A204.1 (cell line): ENCODE results near the gene IGSF9B.

Experiments
- FAIRE-seq: peaks from 2 replicates; lab custom pipeline; 2012; peaks lifted over from hg19 to GRCh38; lab: Jason Lieb, UNC

Gene IGSF9B

DNA sequence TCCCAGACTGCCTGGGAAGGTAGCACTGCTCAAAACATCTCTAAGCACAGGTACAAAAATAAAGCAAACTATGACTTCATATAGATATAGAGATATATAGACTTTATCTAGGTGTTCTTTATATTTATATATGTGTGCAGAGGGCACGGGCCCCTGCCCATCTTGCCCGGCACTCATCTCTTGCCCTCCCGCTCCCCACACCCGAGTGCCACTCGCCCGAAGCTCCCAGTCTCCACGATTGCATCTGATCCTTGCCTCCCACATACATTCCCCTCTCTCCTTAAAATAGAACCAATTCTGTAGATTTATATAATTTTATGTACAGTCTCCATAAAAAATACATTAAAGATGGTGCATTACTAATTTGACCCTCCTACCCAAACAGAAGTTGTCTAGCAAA is 55.5 kb downstream of the IGSF9B start:
- FAIRE-seq = no peak

DNA sequence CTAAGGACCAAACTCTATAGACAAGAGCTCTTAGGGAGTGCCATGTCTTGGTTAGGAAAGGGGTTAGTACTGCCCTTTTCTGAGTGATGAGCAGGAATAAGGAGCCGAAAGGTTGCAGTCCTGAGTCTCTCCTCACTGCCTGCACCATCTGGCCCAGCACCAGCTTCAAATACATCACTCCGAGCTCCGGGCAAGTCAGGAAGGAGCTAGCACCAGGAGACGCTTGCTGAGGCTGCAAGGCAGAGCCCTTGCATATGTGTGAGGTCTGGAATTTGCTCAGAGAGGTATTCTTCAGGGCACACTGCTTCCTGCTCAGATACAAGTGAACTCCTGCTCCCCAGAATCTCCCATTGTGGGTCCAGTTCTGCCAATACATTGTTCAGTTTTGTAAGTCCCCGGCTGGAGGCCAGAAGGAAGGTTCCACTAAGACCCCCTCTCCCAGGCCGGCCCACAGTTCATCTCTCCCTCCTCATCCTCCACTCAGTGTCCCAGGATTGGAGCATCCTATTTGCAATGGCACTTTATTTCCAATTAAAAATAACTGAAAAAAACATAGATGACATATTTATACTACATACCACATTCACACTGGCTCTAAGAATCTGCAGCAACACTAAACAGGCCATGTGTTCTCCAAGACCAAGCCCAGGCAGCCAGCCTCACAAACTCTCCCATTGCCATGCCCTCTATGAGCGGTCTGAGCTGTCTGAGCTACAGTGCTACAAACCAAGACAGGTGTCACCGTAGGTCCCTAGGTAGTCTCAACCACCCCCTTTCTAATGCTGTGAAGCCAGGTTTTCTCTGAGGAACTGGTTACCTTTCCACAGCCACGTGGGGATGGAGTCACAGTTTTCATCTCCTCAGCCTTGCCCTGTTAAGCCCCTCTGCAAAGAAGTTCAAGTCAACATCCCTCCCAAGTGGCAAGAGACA is 56.3 kb downstream of the IGSF9B start:
- FAIRE-seq = no peak

DNA sequence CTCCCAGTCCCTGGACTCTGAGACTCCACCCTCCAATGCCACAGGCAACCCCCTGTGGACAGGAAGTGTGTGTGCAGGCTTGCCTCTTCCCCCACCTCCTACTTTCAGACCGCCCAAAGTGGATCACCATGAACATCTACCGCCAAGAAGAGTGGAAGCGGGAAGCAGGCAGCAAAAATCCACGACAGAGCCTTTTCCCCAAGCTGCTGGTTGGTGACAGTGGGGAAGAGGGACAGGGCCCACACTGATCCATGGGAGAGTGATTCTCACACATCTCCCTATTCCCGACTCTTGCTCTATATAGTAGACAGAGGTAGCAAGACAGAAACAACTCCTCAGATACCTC is 58.0 kb downstream of the IGSF9B start:
- FAIRE-seq = no peak

DNA sequence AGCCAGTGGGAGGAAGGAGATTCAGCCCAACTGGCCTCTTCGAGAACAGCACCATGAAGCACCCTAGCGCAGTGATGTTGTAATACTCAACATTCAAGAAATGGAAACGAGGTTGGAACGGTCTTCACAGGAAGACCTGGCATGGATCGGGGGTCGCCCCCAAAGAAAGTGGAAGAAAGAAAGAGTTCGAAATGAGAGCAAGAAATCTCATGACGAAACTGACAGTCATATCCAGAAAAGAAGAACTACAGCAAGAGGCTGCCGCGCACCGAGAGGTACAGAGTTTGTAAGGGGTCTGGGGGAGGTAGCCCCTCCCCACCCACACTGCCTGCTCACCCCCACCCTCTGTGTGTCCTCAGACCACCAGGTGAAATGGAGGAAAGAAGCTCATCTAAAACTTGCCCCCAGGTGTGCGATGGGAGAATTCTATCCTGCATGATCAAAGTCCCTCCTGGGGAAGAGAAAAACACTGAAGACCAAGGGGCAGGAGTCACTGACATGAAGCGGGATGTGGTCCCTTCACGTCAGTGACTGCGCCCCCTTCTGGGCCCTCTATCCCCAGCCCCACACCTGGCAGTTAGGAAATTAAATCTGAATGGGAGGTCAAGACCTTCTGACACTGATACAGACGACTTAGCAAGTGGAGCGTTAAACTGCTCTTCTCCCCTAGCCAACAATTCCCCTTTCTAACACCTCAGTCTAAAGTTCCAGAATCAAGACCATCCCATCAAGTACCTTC is 58.6 kb downstream of the IGSF9B start:
- no peak for FAIRE-seq

DNA sequence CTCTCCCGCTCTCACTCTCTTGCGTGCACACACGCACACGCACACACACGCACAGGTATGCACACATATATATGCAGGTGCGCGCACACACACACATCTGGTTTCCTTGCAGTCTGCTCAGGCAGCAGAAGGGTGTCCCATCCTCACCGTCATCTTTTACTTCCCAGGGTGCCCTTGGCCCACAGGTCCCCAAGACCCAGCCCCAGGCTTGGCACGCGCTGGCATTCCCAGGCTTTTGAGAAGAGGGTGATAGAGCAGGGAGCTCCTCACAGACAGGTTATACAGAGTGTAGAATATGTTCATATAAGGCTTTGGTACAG is 59.5 kb downstream of the IGSF9B start:
- FAIRE-seq = no peak

DNA sequence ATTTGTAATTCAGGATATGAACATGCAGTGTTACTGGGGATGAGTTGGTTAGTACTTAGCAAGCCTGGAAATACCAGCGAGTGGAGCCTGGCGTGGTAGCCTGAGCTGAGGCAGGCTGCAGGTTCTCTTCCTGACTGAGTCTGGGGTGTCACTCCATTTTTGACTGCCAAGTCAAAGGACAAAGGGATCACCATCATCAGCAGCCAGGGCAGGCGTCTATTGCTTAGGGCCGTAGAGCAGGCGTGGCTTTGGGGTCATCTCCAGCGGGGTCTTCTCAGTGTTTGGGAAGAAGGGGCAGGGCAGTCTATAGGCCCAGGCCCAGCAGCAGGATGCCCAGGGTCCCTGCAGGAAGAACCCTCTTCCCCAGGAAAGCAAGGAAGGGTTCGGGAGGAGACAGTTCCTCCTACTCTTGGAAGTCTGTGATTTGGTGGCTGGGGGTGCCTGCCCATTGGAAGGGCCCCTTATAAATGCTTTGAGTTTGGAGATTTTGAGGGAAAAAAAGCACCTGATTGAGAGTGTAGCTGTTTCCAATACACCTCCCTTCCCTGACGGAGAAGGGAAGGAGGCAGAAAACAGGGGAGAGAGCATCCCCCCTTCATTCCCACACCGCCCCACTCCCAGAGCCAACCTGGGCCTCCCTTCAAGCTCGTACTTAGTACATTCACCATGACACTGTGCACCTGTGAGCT is 60.0 kb downstream of the IGSF9B start:
- FAIRE-seq = no peak

DNA sequence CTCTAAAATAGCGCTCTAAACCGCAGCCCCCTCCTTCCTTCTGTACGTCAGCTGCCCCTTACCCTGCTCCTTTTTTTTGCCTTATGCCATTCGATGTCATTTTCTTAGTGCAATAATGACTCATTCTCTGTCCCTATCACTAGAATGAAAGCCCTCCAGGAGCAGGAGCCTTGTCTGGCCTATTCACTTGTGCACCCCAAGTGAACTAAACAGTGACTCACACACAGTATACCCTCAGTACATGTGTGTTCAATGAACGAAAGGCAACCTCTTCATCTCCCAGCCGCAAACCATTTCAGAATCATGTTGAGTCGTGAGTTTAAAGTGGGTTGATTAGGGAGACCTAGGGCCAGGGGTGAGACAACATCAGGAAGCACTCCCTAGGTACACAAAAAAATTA is 60.7 kb downstream of the IGSF9B start:
- no peak for FAIRE-seq

DNA sequence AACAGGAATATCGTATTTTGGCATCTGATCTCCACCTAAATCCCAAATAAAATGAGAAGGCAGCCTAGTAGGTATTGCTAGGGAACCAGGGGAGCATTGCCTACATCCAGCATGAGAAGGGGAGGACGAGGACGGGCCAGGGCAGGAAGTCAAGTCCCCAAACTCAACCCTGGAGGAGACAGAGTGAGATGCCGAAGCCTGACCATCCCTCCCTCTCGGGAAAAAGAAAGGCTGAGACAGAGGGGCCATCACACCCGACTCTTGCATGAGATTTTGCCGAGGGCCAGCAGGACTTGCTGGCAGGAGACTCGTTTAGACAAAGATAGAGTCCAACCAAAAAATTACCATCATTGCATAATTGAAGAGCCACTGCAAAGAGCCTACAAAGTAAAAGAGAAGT is 61.2 kb downstream of the IGSF9B start:
- no peak for FAIRE-seq

DNA sequence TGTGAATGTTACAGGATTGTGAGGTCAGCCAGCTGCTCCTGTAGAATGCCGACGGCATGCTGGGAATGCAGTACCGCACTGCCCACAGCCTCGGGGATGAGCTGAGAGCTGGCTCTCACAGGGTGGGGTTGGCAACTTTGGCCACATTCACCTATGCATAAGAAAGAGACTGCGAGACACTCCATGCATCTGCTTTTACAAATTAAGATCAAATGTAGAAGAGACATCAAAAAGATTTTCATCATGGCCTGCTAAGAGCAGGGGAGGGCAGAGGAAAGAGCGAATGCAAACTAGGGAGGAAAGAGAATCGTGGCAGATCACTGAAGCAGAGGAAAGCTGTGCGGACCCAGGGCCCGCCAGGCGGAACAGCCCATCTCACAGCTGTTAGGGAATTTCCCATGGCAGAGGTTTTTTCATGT is 61.7 kb downstream of the IGSF9B start:
- no peak for FAIRE-seq

DNA sequence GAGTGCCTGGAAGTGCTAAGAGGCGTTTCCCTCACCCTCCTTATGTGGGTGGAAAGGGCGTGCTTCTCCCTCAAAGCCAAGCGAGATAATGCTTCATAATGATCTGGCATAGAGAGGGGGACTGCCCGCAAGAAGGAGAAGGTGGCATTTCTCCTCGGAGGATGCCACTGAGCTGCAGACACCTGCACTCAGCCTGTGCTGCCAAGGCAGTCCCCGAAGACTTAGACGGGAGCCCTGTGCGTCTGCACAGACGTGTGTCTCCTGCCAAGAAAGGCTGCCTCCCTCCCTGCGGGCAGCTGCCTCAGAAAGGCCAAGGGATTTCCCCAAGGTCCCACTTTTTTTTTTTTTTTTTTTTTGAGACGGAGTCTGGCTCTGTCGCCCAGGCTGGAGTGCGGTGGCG is 63.4 kb downstream of the IGSF9B start:
- FAIRE-seq = no peak

DNA sequence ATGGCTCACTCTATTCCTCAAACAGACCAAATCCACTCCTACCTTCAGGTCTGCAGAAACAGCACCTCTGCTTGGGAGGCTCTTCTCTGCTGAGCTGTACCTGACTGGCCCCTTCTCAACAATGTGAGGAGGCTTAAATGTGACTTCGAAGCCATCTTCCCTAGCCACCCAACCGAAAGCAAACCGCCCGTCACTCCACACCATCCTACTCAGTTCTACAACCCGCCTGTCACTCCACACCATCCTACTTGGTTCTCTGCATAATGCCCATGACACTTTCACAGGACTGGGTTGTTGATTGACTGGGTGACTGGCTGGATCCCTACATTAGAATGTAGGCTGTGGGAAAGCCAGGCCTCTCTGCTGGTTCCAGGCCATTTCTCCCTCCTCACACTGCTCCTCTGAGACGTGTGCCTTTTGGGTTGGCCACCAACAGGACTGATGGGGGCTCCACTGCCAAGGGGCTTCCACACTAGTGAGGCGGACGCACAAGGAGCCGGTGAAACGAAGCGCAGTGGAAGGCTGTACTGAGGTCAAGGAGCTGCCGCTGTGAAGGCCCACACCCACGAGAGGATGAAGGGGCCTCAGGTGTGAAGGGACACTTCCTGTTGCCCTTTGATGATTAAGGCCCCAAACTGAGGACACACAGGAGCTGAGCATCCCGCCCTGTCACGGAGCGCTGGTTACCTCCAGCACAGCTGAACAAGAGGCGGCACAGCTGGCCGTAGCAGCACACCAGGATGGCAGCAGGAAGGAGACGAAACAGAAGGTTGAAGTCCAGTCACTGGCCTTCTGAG is 64.0 kb downstream of the IGSF9B start:
- FAIRE-seq = no peak

DNA sequence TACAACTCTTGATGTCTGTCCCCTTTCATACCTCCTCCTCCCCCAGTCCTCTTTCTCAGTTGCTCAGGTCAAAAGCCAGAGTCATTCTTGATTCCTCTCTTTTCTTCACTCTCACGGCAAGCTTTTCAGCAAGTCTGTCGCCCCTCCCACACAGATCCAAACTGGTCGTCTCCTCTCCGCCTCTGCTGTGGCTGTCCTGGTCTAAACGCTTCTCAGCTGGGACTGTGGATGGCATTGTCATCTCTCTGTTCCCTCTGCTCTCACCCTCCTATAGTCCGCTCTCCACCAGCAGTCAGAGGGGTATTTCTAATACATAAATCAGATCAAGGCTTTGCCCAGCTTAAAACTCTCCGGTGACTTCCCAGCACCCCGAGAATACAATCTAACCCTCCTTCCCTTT is 64.6 kb downstream of the IGSF9B start:
- FAIRE-seq = no peak

DNA sequence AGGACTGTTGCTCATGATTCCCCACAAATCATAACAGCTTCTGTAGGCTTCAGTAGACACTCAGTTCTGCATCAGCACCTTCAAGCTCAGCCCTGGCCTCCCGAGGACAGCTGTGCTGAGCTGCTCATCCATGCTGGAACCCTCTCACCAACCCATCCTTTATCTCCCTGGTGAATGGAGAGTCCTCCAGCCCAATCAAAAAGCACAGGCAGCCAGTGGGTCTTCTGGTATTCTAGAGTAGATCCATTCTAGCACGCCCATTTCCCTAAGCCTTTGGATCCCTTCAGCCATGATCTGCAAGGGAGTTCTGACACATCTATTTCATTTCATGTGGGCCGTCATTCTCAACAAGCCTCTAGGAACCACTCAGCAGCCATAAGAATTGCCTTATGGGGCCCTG is 66.9 kb downstream of the IGSF9B start:
- FAIRE-seq = no peak

DNA sequence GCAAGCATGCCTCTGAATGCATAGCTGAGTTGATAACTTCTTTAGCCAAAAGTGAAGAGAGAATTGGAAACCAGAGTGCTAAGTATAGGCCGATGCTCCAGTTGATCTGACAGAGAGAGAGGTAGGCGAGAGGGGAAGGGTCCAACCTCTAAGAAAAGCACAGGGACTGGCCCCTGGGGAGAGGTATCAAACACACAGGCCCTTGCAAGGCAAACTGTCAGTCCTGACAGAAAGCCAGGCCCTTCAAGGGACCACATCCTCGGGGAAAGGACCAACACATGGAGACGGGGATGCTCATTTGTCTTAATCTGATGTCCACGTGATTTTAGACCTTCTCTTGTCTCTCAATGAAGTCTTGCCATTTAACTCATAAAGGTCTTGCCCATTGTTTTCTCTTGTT is 67.6 kb downstream of the IGSF9B start:
- FAIRE-seq = no peak

DNA sequence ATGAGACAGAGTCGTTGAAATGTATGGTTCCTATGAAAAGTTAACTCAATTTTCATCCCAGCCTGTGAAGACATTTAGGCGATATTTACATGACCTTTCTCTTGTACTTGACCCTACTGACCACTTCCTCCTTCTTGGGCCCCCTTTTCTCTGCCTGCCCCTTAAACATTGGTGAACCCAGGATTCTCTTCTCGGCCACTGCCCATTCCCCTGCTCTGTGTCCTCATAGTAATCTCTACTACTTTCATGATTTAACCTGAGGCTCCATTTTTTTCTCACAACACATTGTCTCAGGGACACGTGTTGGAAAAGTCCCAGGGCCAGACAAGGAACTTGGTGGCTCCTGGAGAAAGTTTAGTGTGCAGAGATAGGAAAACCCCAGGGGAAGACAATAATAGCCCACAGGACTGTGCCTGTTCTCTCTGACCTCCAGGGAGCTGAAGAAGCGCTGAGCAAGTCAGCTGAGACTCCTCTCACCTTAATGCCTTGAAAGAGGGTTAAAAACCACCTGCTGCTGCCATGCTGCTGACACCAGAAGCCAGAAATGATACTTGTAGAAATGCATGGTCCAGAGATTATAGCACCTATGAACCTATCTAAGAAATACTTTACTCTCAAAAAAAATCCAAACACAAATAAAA is 69.0 kb downstream of the IGSF9B start:
- FAIRE-seq = no peak

DNA sequence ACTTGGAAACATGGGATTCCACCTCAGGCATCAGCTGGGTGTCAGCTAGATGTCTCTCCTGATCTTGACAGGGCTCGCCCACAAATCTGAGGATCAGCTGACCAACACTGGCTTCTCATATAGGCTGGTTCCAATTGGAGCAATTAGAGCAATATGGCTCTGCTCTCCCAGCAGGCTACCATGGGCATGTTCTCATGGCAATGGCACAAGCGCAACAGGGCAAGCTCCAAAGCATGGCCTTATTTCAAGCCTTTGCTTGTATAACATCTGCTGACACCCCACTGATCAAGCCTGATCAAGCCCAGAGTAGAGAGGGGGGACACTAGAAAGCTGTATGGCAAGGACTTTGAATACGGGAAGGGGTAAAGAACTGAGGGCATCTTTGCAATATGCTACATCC is 70.7 kb downstream of the IGSF9B start:
- no peak for FAIRE-seq

DNA sequence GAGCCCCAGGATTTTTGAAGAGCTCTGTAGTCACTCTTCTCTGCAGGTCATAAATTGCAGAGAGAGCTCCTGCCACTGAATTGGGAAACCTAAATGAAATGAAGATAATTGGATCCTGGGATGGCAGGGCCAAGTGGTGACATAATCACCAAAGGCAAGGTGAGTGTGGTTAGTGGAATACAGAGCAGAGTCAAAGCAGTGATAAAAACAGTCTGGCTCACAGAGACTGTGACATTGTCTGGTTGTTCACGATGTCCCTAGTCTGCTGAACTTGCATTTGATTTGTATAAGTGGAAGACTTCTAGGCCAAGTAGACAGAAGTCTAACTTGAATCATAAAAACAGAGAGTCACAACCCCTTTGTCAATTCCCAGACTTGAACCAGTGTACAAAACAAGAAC is 84.6 kb downstream of the IGSF9B start:
- FAIRE-seq = no peak

DNA sequence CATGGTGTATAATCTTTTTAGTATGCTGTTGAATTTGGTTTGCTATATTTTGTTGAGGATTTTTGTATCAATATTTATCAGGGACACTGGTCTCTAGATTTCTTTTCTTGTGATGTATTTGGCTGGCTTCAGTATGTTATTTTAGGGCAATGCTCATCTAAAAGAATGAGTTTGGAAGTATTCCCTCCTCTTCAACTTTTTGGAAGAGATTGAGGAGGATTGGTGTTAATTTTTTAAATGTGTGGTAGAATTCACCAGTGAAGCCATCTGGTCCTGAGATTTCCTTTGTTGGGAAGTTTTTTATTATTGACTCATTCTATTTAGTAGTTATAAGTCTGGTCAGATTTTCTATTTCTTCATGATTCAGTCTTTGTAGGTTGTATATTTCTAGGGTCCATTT is 89.3 kb downstream of the IGSF9B start:
- FAIRE-seq = no peak

DNA sequence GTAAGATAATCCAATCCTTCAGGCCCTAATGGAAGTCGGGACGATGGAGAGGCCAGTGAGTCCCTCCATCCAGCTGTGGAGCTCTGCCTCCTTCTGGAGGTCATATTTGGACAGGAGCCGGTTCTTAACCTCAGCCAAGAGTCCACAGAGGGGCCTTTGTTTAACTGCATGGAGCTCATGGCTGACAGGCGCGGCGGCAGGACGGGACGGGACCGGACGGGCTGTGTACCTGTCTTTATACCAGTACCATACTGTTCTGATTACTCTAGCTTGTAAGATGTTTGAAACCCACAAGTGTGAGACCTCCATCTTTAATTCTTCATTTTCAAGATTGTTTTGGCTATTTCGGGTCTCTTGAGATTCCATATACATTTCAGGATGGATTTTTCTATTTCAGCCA is 91.3 kb downstream of the IGSF9B start:
- FAIRE-seq = no peak

DNA sequence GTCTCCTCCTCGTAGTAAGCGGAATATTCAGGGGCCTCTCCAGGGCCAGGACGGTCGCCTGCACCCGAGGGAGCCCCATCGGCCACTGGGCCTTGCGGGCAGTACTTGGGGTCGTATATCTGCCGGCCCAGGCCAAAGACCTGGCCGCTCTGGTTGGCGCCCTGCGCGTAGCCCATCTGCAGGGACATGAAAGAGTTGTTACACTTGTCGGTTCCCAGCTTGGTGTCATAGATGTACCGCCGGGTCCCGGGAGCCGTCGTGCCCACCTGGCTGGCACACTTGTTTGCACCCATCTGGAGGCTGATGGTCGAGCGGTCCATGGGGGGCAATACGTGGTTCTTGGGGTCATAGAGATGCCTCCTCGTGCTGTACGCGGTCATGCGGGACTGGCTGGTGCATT is 92.0 kb downstream of the IGSF9B start:
- FAIRE-seq = no peak

DNA sequence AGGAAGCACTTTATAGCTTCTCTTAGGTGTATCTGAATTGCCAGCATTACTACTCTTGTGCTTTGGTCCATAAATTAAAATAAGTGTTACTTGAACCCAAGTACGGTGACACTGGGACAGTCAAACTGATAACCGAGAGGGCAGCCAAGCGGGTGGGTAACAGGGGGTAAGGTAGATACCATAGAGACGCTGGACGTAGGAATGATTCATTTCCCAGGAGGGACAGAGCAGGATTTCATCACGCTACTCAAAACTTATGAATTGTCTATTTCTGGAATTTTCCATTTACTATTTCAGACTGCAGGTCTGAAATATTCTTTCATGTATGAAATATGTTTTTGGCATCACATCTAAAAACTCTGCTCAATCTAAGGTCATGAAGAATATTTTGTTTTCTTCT is 96.6 kb downstream of the IGSF9B start:
- no peak for FAIRE-seq
